K562 (cell line): ENCODE measurements around the gene YPEL5. TPM values are rescaled to one million over a fixed set of nuclear protein-coding genes. Genes with fewer than 3 reads are reported as not detected.

Source experiments
- ATAC-seq: fragments of 200-7000 bp; cut with Tn5 transposase; 3 replicates; pipeline ENCODE4 v1.9.1; 2020; ENCODE audit warnings: moderate library complexity
- BruUV-seq: library from RNA; stranded (reverse); fragments of 400-500 nt; replicated peaks from 2 replicates; lab custom pipeline; 2021; lab: Mats Ljungman, UMichigan
- CTCF ChIA-PET: fragments of 300-600 bp; formaldehyde crosslinking; extraction: SDS; loops from one replicate; lab custom pipeline; 2021; ENCODE audit warnings: low intra/inter-chr PET ratio; lab: Yijun Ruan, JAX
- POLR2A ChIA-PET: fragments of 300-600, 350-650 bp; sonication (Branson Sonifier 250); formaldehyde crosslinking; extraction: SDS; loops from one replicate; lab custom pipeline; 2021; ENCODE audit warnings: antibody characterized with exemption, inconsistent platforms; lab: Yijun Ruan, JAX
- DNase-seq, 4 experiments: peaks; one replicate each; pipeline versions ENCODE4 v3.0.0 to v3.0.0-alpha.2; 2011 to 2018; ENCODE audit warnings: low spot score in 3 of 4, mixed read lengths in 3 of 4; ENCODE audit errors: extremely low read depth in 1 of 4
- FAIRE-seq: peaks from 2 replicates; lab custom pipeline; 2011; peaks lifted over from hg19 to GRCh38; lab: Jason Lieb, UNC
- H2AFZ ChIP-seq: 2 replicates; pipeline ENCODE4 v1.6.0; 2011; ENCODE audit warnings: low read depth, low read length, control low read depth, inconsistent platforms
- H3K27ac ChIP-seq: fragments of 200-600 bp; 3 replicates; pipeline ENCODE4 v1.8.0; 2011; ENCODE audit warnings: low read depth, mild to moderate bottlenecking, control low read depth, inconsistent platforms, low read length, moderate library complexity, mixed read lengths; ENCODE audit errors: extremely low read depth
- H3K27me3 ChIP-seq, 2 experiments: fragments of 300-600 bp in 1 of 2; 2 replicates in 1 of 2; 3 replicates in 1 of 2; pipeline versions ENCODE4 v1.6.0 to v1.8.0; 2011; ENCODE audit warnings: inconsistent platforms in 2 of 2, low read length in 2 of 2, mild to moderate bottlenecking in 1 of 2, mixed read lengths in 1 of 2, moderate library complexity in 1 of 2; ENCODE audit not compliant: control insufficient read depth in 2 of 2, insufficient read depth in 2 of 2
- H3K36me3 ChIP-seq: fragments of 300-600 bp; 3 replicates; pipeline ENCODE4 v1.8.0; 2011; ENCODE audit warnings: mild to moderate bottlenecking, low read length, inconsistent platforms; ENCODE audit not compliant: control insufficient read depth, insufficient read depth
- H3K4me1 ChIP-seq, 2 experiments: fragments of 200-600 bp in 1 of 2; replicated peaks in 1 of 2; 2 replicates in 1 of 2; 3 replicates in 1 of 2; pipeline versions ENCODE4 v1.5.1 to v1.8.0; 2011; ENCODE audit warnings: inconsistent platforms in 2 of 2, low read length in 2 of 2, mild to moderate bottlenecking in 1 of 2, mixed read lengths in 1 of 2, moderate library complexity in 1 of 2; ENCODE audit not compliant: control insufficient read depth in 2 of 2, insufficient read depth in 2 of 2
- H3K4me2 ChIP-seq: 2 replicates; pipeline ENCODE4 v1.6.1; 2011; ENCODE audit warnings: low read length, control low read depth, inconsistent platforms, mixed read lengths; ENCODE audit not compliant: insufficient read depth
- H3K4me3 ChIP-seq: fragments of 200-600 bp; sonication (generic), shearing (Covaris generic); 2 replicates; pipeline ENCODE4 v1.5.1; 2016; ENCODE audit warnings: control low read depth, inconsistent platforms
- H3K79me2 ChIP-seq: fragments of 200-600 bp; 3 replicates; pipeline ENCODE4 v1.8.0; 2011; ENCODE audit warnings: low read length, inconsistent platforms; ENCODE audit not compliant: control insufficient read depth, insufficient read depth
- H3K9ac ChIP-seq, 2 experiments: 2 replicates each; pipeline versions ENCODE4 v1.6.0 to v1.6.1; 2011; ENCODE audit warnings: low read depth in 2 of 2, low read length in 2 of 2, control low read depth in 1 of 2, inconsistent platforms in 1 of 2, mild to moderate bottlenecking in 1 of 2, mixed read lengths in 1 of 2; ENCODE audit not compliant: insufficient read depth in 1 of 2
- H3K9me1 ChIP-seq: one replicate; pipeline ENCODE4 v1.6.0; 2011; ENCODE audit warnings: inconsistent platforms, mild to moderate bottlenecking, low read length, moderate library complexity; ENCODE audit not compliant: control insufficient read depth, insufficient read depth
- H3K9me3 ChIP-seq: replicated peaks from 2 replicates; pipeline ENCODE4 v1.5.1; 2011; ENCODE audit warnings: low read depth, low read length, inconsistent platforms; ENCODE audit not compliant: control insufficient read depth, insufficient read depth
- H4K20me1 ChIP-seq: replicated peaks from 2 replicates; pipeline ENCODE4 v1.6.1; 2011; ENCODE audit warnings: low read length, inconsistent platforms, mixed read lengths; ENCODE audit not compliant: control insufficient read depth, insufficient read depth
- CAMTA2 ChIP-seq: fragments of 250-450 bp; sonication (Bioruptor Pico); conservative IDR thresholded peaks from 2 replicates; pipeline ENCODE4 v1.5.1; 2022
- CREM ChIP-seq: IDR thresholded peaks from 2 replicates; pipeline ENCODE4 v1.6.1; 2014; ENCODE audit warnings: antibody characterized with exemption, low read depth
- DIDO1 ChIP-seq: fragments of 450-650 bp; IDR thresholded peaks from 2 replicates; pipeline ENCODE4 v1.6.1; 2016; ENCODE audit warnings: low read depth, missing biosample characterization, missing genetic modification characterization
- ELF4 ChIP-seq: fragments of 450-650 bp; formaldehyde crosslinking; IDR thresholded peaks from 2 replicates; pipeline ENCODE4 v1.4.0; 2022; ENCODE audit warnings: missing genetic modification characterization
- HOXB6 ChIP-seq: fragments of 250-450 bp; sonication (Bioruptor Pico); IDR thresholded peaks from 2 replicates; pipeline ENCODE4 v1.5.1; 2022; ENCODE audit warnings: mild to moderate bottlenecking, borderline replicate concordance
- KDM4B ChIP-seq, 2 experiments: fragments of 450-650 bp in 1 of 2; sonication (generic) in 1 of 2; IDR thresholded peaks; 2 replicates each; pipeline ENCODE4 v1.6.1; 2016 to 2017; ENCODE audit warnings: borderline replicate concordance in 2 of 2, antibody characterized with exemption in 1 of 2, low read depth in 1 of 2, mild to moderate bottlenecking in 1 of 2
- NCOA2 ChIP-seq, 2 experiments: fragments of 450-650 bp; IDR thresholded peaks; 2 replicates each; pipeline ENCODE4 v1.6.1; 2018; ENCODE audit warnings: mild to moderate bottlenecking in 2 of 2, moderate library complexity in 1 of 2; ENCODE audit not compliant: partially characterized antibody in 2 of 2
- NR1H2 ChIP-seq: sonication (generic); formaldehyde crosslinking; IDR thresholded peaks from 2 replicates; pipeline ENCODE4 v1.4.0; 2020; ENCODE audit warnings: mild to moderate bottlenecking, missing genetic modification reagents
- NRF1 ChIP-seq, 2 experiments: fragments of 450-650 bp; IDR thresholded peaks in 1 of 2; conservative IDR thresholded peaks in 1 of 2; 2 replicates each; pipeline ENCODE4 v1.6.1; 2014; ENCODE audit warnings: mild to moderate bottlenecking in 2 of 2
- POLR2AphosphoS5 ChIP-seq: IDR thresholded peaks from 2 replicates; pipeline ENCODE4 v1.6.1; 2011; ENCODE audit warnings: mild to moderate bottlenecking, low read depth, low read length, moderate library complexity; ENCODE audit not compliant: control insufficient read depth, insufficient read depth
- SMARCC2 ChIP-seq: fragments of 450-650 bp; IDR thresholded peaks from 2 replicates; pipeline ENCODE4 v1.6.1; 2017; ENCODE audit warnings: antibody characterized with exemption, moderate library complexity, mild to moderate bottlenecking, low read depth
- TEAD4 ChIP-seq, 2 experiments: sonication (generic) in 1 of 2; formaldehyde crosslinking in 1 of 2; IDR thresholded peaks; 2 replicates each; pipeline versions ENCODE4 v1.6.1 to v1.8.0; 2012 to 2022; ENCODE audit warnings: borderline replicate concordance in 1 of 2, inconsistent platforms in 1 of 2, low read length in 1 of 2, mild to moderate bottlenecking in 1 of 2, missing genetic modification reagents in 1 of 2
- XRCC4 ChIP-seq: IDR thresholded peaks from one replicate; pipeline ENCODE4 v1.6.1; 2011; ENCODE audit not compliant: insufficient read depth, insufficient read length; ENCODE audit errors: extremely low read depth
- ZSCAN32 ChIP-seq: fragments of 450-650 bp; formaldehyde crosslinking; IDR thresholded peaks from 2 replicates; pipeline ENCODE4 v1.4.0; 2020; ENCODE audit warnings: mild to moderate bottlenecking, moderate library complexity
- WGBS: fragments of 100-300 bp; shearing (Covaris generic); methylation state at CpG from one replicate; pipeline ENCODE4 v1.1.6; 2016; ENCODE audit warnings: low coverage, mixed read lengths; ENCODE audit not compliant: insufficient coverage; ENCODE audit errors: missing lambda C conversion rate; 5-methylcytosine and 5-hydroxymethylcytosine counted together
- in situ Hi-C: fragments of 300-500 bp; cut with MboI; formaldehyde crosslinking; loops from 4 replicates; pipeline ENCODE4 v1.15.0; 2018; ENCODE audit warnings: inconsistent platforms, mixed read lengths
- intact Hi-C: fragments of 100-400 bp; cut with micrococcal nuclease; formaldehyde crosslinking; loops from 2 replicates; pipeline ENCODE4 v1.14.2; 2022
- polyA plus RNA-seq, 8 experiments: library from polyadenylated mRNA; depleted of rRNA in 4 of 8; stranded (reverse) in 5 of 8; unstranded in 3 of 8; fragments of >200 nt; fragmentation: Nextera tagmentation in 2 of 8; fragmentation: Illumina TruSeq in 1 of 8; extraction: Ambion mirVana in 2 of 8; extraction: Trizol in 1 of 8; gene quantifications; 2 replicates each; pipeline versions ENCODE4 v1.2.1 to v1.2.3, GENCODE V29; 2011 to 2014; ENCODE audit warnings: inconsistent platforms in 1 of 8, missing spikeins in 1 of 8
- total RNA-seq, 7 experiments: library from RNA; depleted of rRNA in 6 of 7; stranded (reverse); fragments of >200 nt in 6 of 7; fragmentation: Illumina TruSeq in 2 of 7; extraction: Trizol in 2 of 7; gene quantifications; 2 replicates each; pipeline versions ENCODE4 v1.2.1 to v1.2.3, GENCODE V29; 2011 to 2021; ENCODE audit warnings: low replicate concordance in 1 of 7
- TF ChIP-seq, protein P1 (sequence below): fragments of 250-450 bp; sonication (Bioruptor Pico); IDR thresholded peaks from 2 replicates; pipeline ENCODE4 v1.4.0; 2020; ENCODE audit warnings: borderline replicate concordance
- TF ChIP-seq, protein P2 (sequence below), 2 experiments: IDR thresholded peaks; 2 replicates each; pipeline ENCODE4 v1.6.1; 2012; ENCODE audit warnings: improper control_type of control experiment in 2 of 2, low read depth in 2 of 2, low read length in 2 of 2, borderline replicate concordance in 1 of 2

Gene YPEL5
- total and polyA plus RNA-seq, 9 of the 15 experiments (the other 6 are each of a cell fraction or from before 2014, with no cell fraction given): 5.4 to 34.4 (median 12.3) TPM

DNA sequence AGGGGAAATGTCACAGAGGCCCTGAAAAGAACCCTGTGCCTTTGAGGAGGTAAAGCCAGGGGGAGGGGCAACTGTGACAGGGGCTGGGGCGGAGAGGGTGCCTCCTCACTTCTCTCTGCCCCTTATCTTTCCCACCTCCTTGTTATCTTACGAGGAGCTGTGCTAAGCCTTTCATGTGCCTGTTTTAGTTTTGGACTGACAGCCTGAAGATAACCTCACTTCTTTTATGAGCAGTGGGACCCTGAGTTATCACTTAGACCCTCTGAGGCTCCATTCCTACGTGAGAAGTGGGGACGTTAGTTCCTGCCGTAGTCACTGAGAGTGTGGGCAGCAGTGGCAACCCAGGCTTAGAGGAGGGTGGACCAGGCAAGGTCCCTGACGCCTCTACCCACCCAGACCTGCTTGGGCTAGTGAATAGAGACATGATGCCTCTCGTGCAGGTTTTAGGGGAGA, 45.0 kb downstream of the YPEL5 start:
- Histone ChIP-seq H3K9me1 (no peaks in the 10 kb centered on the region), H3K27me3 (no peaks in the 10 kb centered on the region), H3K4me3 (no peak overlapping the region), H3K27ac (peak overlapping the region; percentile 85), H3K4me2 (peak overlapping the region; percentile 76), H4K20me1 (no peaks in the 10 kb centered on the region), H3K79me2 (no peaks in the 10 kb centered on the region), H3K4me1 (peaks cover 46 to 56% of the 10 kb centered on the region in 2 experiments; a peak in 4 of 5 replicates), H3K9me3 (no peaks in the 10 kb centered on the region), H3K36me3 (no peaks in the 10 kb centered on the region), H2AFZ (peak overlapping the region; percentile 94), H3K9ac (peak overlapping the region; percentile 28 to 61; a peak in 3 of 4 replicates)
- DNase-seq (peak; percentile 89 to 95 (median 92)), ATAC-seq (peak; percentile 85), FAIRE-seq (peak; percentile 96)
- ChIA-PET CTCF (interaction anchor here (1.0 to 1.4 kb wide), 2 partner anchors 27 to 519 kb away, joined by 3 to 4 read pairs; no protein-coding TSS in a partner anchor), POLR2A (interaction anchor here (0.7 to 2.3 kb wide), 5 partner anchors 13 to 180 kb away, joined by 3 to 7 read pairs (median 3); no protein-coding TSS in a partner anchor)
- in situ Hi-C loops (no loop called here), intact Hi-C loops (no loop called here)
- no TSS peak for BruUV-seq
- under 1% methylated on average over 7 of the region's 7 CpGs for WGBS
- TF ChIP-seq HOXB6 (CRISPR knock-in tag) (no peak), TEAD4 (IDR thresholded peaks at IDR 0.05; ENCODE audit: low read length) (peak; percentile 97), TEAD4 (CRISPR knock-in tag; IDR thresholded peaks at IDR 0.05; ENCODE audit: borderline replicate concordance) (no peak), ZSCAN32 (no peak), CREM (peak; percentile 75), NRF1 (conservative IDR thresholded peaks at IDR 0.05 in 1 of 2, IDR thresholded peaks at IDR 0.05 in 1 of 2) (no peak), KDM4B (IDR thresholded peaks at IDR 0.05; ENCODE audit: borderline replicate concordance in 2 of 2, low read depth in 1 of 2) (no peak), ELF4 (CRISPR knock-in tag) (no peak), POLR2AphosphoS5 (peak; percentile 96), SMARCC2 (peak; percentile 66; the same call in 1 of the 2 replicates), CAMTA2 (no peak), NR1H2 (CRISPR knock-in tag) (no peak), XRCC4 (no peak), DIDO1 (tag) (peak; percentile 29; the same call in 1 of the 2 replicates), NCOA2 (IDR thresholded peaks at IDR 0.05; ENCODE audit: partially characterized antibody in 2 of 2) (peak in 1 of 2 experiments; percentile 59)
- TF ChIP-seq, protein P1, sequence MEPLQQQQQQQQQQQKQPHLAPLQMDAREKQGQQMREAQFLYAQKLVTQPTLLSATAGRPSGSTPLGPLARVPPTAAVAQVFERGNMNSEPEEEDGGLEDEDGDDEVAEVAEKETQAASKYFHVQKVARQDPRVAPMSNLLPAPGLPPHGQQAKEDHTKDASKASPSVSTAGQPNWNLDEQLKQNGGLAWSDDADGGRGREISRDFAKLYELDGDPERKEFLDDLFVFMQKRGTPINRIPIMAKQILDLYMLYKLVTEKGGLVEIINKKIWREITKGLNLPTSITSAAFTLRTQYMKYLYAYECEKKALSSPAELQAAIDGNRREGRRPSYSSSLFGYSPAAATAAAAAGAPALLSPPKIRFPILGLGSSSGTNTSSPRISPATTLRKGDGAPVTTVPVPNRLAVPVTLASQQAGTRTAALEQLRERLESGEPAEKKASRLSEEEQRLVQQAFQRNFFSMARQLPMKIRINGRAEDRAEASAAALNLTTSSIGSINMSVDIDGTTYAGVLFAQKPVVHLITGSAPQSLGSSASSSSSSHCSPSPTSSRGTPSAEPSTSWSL (CRISPR knock-in tag): no peak
- TF ChIP-seq, protein P2, sequence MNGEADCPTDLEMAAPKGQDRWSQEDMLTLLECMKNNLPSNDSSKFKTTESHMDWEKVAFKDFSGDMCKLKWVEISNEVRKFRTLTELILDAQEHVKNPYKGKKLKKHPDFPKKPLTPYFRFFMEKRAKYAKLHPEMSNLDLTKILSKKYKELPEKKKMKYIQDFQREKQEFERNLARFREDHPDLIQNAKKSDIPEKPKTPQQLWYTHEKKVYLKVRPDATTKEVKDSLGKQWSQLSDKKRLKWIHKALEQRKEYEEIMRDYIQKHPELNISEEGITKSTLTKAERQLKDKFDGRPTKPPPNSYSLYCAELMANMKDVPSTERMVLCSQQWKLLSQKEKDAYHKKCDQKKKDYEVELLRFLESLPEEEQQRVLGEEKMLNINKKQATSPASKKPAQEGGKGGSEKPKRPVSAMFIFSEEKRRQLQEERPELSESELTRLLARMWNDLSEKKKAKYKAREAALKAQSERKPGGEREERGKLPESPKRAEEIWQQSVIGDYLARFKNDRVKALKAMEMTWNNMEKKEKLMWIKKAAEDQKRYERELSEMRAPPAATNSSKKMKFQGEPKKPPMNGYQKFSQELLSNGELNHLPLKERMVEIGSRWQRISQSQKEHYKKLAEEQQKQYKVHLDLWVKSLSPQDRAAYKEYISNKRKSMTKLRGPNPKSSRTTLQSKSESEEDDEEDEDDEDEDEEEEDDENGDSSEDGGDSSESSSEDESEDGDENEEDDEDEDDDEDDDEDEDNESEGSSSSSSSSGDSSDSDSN (IDR thresholded peaks at IDR 0.05; ENCODE audit: borderline replicate concordance in 1 of 2, low read depth in 2 of 2, low read length in 2 of 2): no peak
